HEK293 (cell line): Measurements from ENCODE around the gene DMD.

Source experiments
- CTCF ChIA-PET: fragments of 350-600 bp; formaldehyde crosslinking; extraction: SDS; loops from one replicate; lab custom pipeline; 2021; ENCODE audit warnings: antibody characterized with exemption; lab: Yijun Ruan, JAX
- POLR2A ChIA-PET: fragments of 300-600 bp; formaldehyde crosslinking; extraction: SDS; loops from one replicate; lab custom pipeline; 2020; ENCODE audit warnings: antibody characterized with exemption, inconsistent platforms; lab: Yijun Ruan, JAX
- H3K27ac ChIP-seq: fragments of 200-500 bp; sonication (Bioruptor generic); 2 replicates; pipeline ENCODE4 v1.5.1; 2014; ENCODE audit warnings: low read depth, low read length, control low read depth, inconsistent platforms; ENCODE audit errors: extremely low read depth
- H3K36me3 ChIP-seq, 2 experiments: fragments of 200-500 bp in 1 of 2; sonication (Bioruptor generic) in 1 of 2; 1 replicate in 1 of 2; 2 replicates in 1 of 2; pipeline ENCODE4 v1.5.1; 2014 to 2017; ENCODE audit warnings: inconsistent platforms in 2 of 2, low read length in 2 of 2; ENCODE audit not compliant: control insufficient read depth in 2 of 2, insufficient read depth in 1 of 2
- H3K4me1 ChIP-seq: fragments of 200-500 bp; sonication (Bioruptor generic); 2 replicates; pipeline ENCODE4 v1.5.1; 2014; ENCODE audit warnings: mild to moderate bottlenecking, low read length, inconsistent platforms; ENCODE audit not compliant: control insufficient read depth, insufficient read depth
- H3K4me3 ChIP-seq: 2 replicates; pipeline ENCODE4 v1.5.1; 2011; ENCODE audit warnings: low read depth, mild to moderate bottlenecking, control low read depth, low read length, moderate library complexity
- H3K9me3 ChIP-seq: fragments of 200-500 bp; sonication (Bioruptor generic); 2 replicates; pipeline ENCODE4 v1.5.1; 2014; ENCODE audit warnings: low read depth, low read length, inconsistent platforms; ENCODE audit not compliant: control insufficient read depth, insufficient read depth
- AEBP2 ChIP-seq: fragments of 450-650 bp; formaldehyde crosslinking; IDR thresholded peaks from 2 replicates; pipeline ENCODE4 v1.5.1; 2016; ENCODE audit warnings: missing biosample characterization, missing genetic modification characterization, borderline replicate concordance
- KLF10 ChIP-seq: fragments of 450-650 bp; IDR thresholded peaks from 2 replicates; pipeline ENCODE4 v1.5.1; 2018; ENCODE audit warnings: missing biosample characterization, mild to moderate bottlenecking, missing genetic modification characterization
- KLF17 ChIP-seq: fragments of 450-650 bp; formaldehyde crosslinking; IDR thresholded peaks from 2 replicates; pipeline ENCODE4 v1.5.1; 2016; ENCODE audit warnings: missing biosample characterization, missing genetic modification characterization
- SALL2 ChIP-seq: fragments of 450-650 bp; formaldehyde crosslinking; IDR thresholded peaks from 2 replicates; pipeline ENCODE4 v1.5.0; 2017; ENCODE audit warnings: missing biosample characterization, mild to moderate bottlenecking, missing genetic modification characterization, borderline replicate concordance
- WT1 ChIP-seq: fragments of 450-650 bp; formaldehyde crosslinking; IDR thresholded peaks from 2 replicates; pipeline ENCODE4 v1.5.1; 2016; ENCODE audit warnings: missing biosample characterization, missing genetic modification characterization
- ZBTB11 ChIP-seq: fragments of 450-650 bp; formaldehyde crosslinking; conservative IDR thresholded peaks from 2 replicates; pipeline ENCODE4 v1.5.1; 2016; ENCODE audit warnings: low read depth, missing biosample characterization, missing genetic modification characterization
- ZBTB49 ChIP-seq: fragments of 450-650 bp; formaldehyde crosslinking; IDR thresholded peaks from 2 replicates; pipeline ENCODE4 v1.5.1; 2016; ENCODE audit warnings: missing biosample characterization, missing genetic modification characterization, low read depth
- ZFP69B ChIP-seq: fragments of 450-650 bp; formaldehyde crosslinking; IDR thresholded peaks from 2 replicates; pipeline ENCODE4 v1.5.1; 2016; ENCODE audit warnings: missing biosample characterization, missing genetic modification characterization
- ZNF121 ChIP-seq: fragments of 450-650 bp; formaldehyde crosslinking; IDR thresholded peaks from 2 replicates; pipeline ENCODE4 v1.5.1; 2016; ENCODE audit warnings: missing biosample characterization, missing genetic modification characterization
- ZNF174 ChIP-seq: fragments of 450-650 bp; formaldehyde crosslinking; IDR thresholded peaks from 2 replicates; pipeline ENCODE4 v1.5.0; 2017; ENCODE audit warnings: missing biosample characterization, mild to moderate bottlenecking, missing genetic modification characterization
- ZNF202 ChIP-seq: fragments of 450-650 bp; formaldehyde crosslinking; IDR thresholded peaks from 2 replicates; pipeline ENCODE4 v1.5.1; 2016; ENCODE audit warnings: missing biosample characterization, missing genetic modification characterization, borderline replicate concordance
- ZNF221 ChIP-seq: fragments of 450-650 bp; formaldehyde crosslinking; IDR thresholded peaks from 2 replicates; pipeline ENCODE4 v1.5.1; 2017; ENCODE audit warnings: missing biosample characterization, missing genetic modification characterization, borderline replicate concordance
- ZNF248 ChIP-seq: fragments of 450-650 bp; formaldehyde crosslinking; IDR thresholded peaks from 2 replicates; pipeline ENCODE4 v1.5.1; 2017; ENCODE audit warnings: missing biosample characterization, missing genetic modification characterization
- ZNF354C ChIP-seq: fragments of 450-650 bp; formaldehyde crosslinking; IDR thresholded peaks from 2 replicates; pipeline ENCODE4 v1.5.1; 2016; ENCODE audit warnings: missing biosample characterization, missing genetic modification characterization, low read depth, borderline replicate concordance
- ZNF514 ChIP-seq: fragments of 450-650 bp; formaldehyde crosslinking; IDR thresholded peaks from 2 replicates; pipeline ENCODE4 v1.5.1; 2016; ENCODE audit warnings: missing biosample characterization, missing genetic modification characterization
- ZNF585B ChIP-seq: fragments of 450-650 bp; formaldehyde crosslinking; IDR thresholded peaks from 2 replicates; pipeline ENCODE4 v1.5.1; 2016; ENCODE audit warnings: missing biosample characterization, missing genetic modification characterization
- ZNF626 ChIP-seq: fragments of 450-650 bp; sonication (Bioruptor Pico); formaldehyde crosslinking; IDR thresholded peaks from 2 replicates; pipeline ENCODE4 v1.5.1; 2018; ENCODE audit warnings: missing biosample characterization, missing genetic modification characterization, inconsistent platforms
- ZNF704 ChIP-seq: fragments of 450-650 bp; formaldehyde crosslinking; IDR thresholded peaks from 2 replicates; pipeline ENCODE4 v1.5.1; 2016; ENCODE audit warnings: missing biosample characterization, missing genetic modification characterization
- ZNF76 ChIP-seq: fragments of 450-650 bp; formaldehyde crosslinking; IDR thresholded peaks from 2 replicates; pipeline ENCODE4; 2016; ENCODE audit warnings: low read depth, missing biosample characterization, missing genetic modification characterization, borderline replicate concordance
- ZSCAN16 ChIP-seq: fragments of 450-650 bp; formaldehyde crosslinking; IDR thresholded peaks from 2 replicates; pipeline ENCODE4 v1.5.1; 2016; ENCODE audit warnings: missing biosample characterization, missing genetic modification characterization

Gene DMD

DNA sequence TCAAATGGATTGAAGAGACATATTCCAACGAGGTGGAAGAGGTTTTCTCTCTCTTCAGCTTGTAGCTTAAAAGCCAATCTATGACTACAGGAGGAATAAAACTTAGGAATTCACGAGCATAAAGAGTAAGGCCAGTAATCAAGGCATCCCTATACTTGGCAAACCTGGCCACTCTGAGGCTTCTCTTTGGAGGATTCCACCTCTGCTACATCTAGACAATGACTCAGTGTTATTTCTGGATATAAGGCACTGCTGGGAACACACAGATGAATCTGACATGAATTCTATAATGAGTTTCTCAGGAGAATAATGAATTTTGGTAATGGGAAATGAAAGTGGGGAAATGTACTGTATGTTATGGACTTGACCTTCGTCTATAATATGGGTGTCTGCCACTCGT lies 1123.7 kb downstream of the DMD start (continued):
- no peak for TF ChIP-seq ZNF202 (tag by site-specific recombination)
- TF ChIP-seq ZBTB49 (tag by site-specific recombination) = no peak
- no peak for TF ChIP-seq KLF10
- TF ChIP-seq ZNF121 (tag by site-specific recombination) = no peak
- no peak for TF ChIP-seq ZNF248 (tag by site-specific recombination)

GRCh38 chrX:32084757-32085156 lies 1126.6 kb downstream of the DMD start:
- TF ChIP-seq ZNF174 (tag by site-specific recombination) = no peak
- TF ChIP-seq ZFP69B (tag by site-specific recombination) = no peak
- TF ChIP-seq ZBTB11 (tag by site-specific recombination) = no peak
- no peak for TF ChIP-seq ZNF626 (tag by site-specific recombination)
- no peak for TF ChIP-seq ZNF514 (tag by site-specific recombination)
- no peak for TF ChIP-seq WT1 (tag by site-specific recombination)
- no peak for TF ChIP-seq ZNF354C (tag by site-specific recombination)
- TF ChIP-seq AEBP2 (tag by site-specific recombination) = no peak
- TF ChIP-seq ZNF704 = no peak
- TF ChIP-seq ZNF76 (tag by site-specific recombination) = no peak
- TF ChIP-seq ZNF585B (tag by site-specific recombination) = no peak
- no peak for TF ChIP-seq SALL2 (tag by site-specific recombination)
- TF ChIP-seq KLF17 = no peak
- no peak for TF ChIP-seq ZNF221 (tag by site-specific recombination)
- no peak for TF ChIP-seq ZSCAN16
- no peak for TF ChIP-seq ZNF202 (tag by site-specific recombination)
- Histone ChIP-seq H3K27ac (no peak overlapping the region), H3K4me1 (no peaks in the 10 kb centered on the region), H3K9me3 (no peaks in the 10 kb centered on the region), H3K4me3 (no peak overlapping the region), H3K36me3 (no peaks in the 10 kb centered on the region)
- CTCF ChIA-PET = no interaction called here
- POLR2A ChIA-PET = no interaction called here
